HG03064 (cell line): ENCODE data around the gene RPL21.
A peak's percentile ranks its signal among the peaks of the same experiment; 100 is the strongest.
"Not testable (repeated sequence)": the region's sequence is repeated elsewhere in the genome, so short reads cannot be mapped to it uniquely, and the experiment has no call there.

Source experiments
- ATAC-seq: cut with Tn5 transposase; IDR thresholded peaks from one replicate; pipeline ENCODE4 v1.9.1; 2021; ENCODE audit warnings: low read depth; ENCODE audit not compliant: unreplicated experiment

The RPL21 gene

GRCh38 chr13:27251166-27252091, at the start of gene RPL21:
TSS of gene RPL21 (plus strand) at chr13:27251558. CDS start at chr13:27253777, 2,219 bp downstream.
- ATAC-seq: peak; percentile 86

- no peak for ATAC-seq
Measured at GRCh38 chr13:27201661-27202060, 49.7 kb upstream of the RPL21 start.

- ATAC-seq: no peak
Measured at GRCh38 chr13:27203186-27203585, 48.2 kb upstream of the RPL21 start.

- no peak for ATAC-seq
Measured at GRCh38 chr13:27203854-27204253, 47.5 kb upstream of the RPL21 start.

- no peak for ATAC-seq
Measured at GRCh38 chr13:27208514-27208913, 42.8 kb upstream of the RPL21 start.

GRCh38 chr13:27211271-27211670, 40.1 kb upstream of the RPL21 start:
- ATAC-seq: no peak

- no peak for ATAC-seq
Measured at GRCh38 chr13:27211771-27212364, 39.5 kb upstream of the RPL21 start.

- ATAC-seq: not testable (repeated sequence)
Measured at GRCh38 chr13:27213386-27213785, 38.0 kb upstream of the RPL21 start.

- ATAC-seq: not testable (repeated sequence)
Measured at GRCh38 chr13:27217791-27218190, 33.6 kb upstream of the RPL21 start.

- ATAC-seq: not testable (repeated sequence)
Measured at GRCh38 chr13:27218861-27219260, 32.5 kb upstream of the RPL21 start.

GRCh38 chr13:27219611-27220010, 31.7 kb upstream of the RPL21 start:
- no peak for ATAC-seq

- not testable (repeated sequence) for ATAC-seq
Measured at GRCh38 chr13:27222100-27222499, 29.3 kb upstream of the RPL21 start.

GRCh38 chr13:27226991-27227390, 24.4 kb upstream of the RPL21 start:
- ATAC-seq: no peak

GRCh38 chr13:27228131-27228530, 23.2 kb upstream of the RPL21 start:
- ATAC-seq: no peak

- ATAC-seq: no peak
Measured at GRCh38 chr13:27229642-27230041, 21.7 kb upstream of the RPL21 start.

- no peak for ATAC-seq
Measured at GRCh38 chr13:27233964-27234363, 17.4 kb upstream of the RPL21 start.

- ATAC-seq: no peak
Measured at GRCh38 chr13:27236478-27236877, 14.9 kb upstream of the RPL21 start.

- no peak for ATAC-seq
Measured at GRCh38 chr13:27242702-27243101, 8.7 kb upstream of the RPL21 start.

GRCh38 chr13:27245610-27246009, 5.7 kb upstream of the RPL21 start:
- ATAC-seq: no peak

- ATAC-seq: peak; percentile 2
Measured at GRCh38 chr13:27250833-27251165, 559 bp upstream of the RPL21 start.

- ATAC-seq: no peak
Measured at GRCh38 chr13:27252467-27252866, 1.1 kb downstream of the RPL21 start.

- ATAC-seq: no peak
Measured at GRCh38 chr13:27257233-27257568, 5.8 kb downstream of the RPL21 start.
